IPS-15b (cell line): ENCODE results near the gene MPP3.

Experiments used
- H3K27me3 ChIP-seq: one replicate; pipeline ENCODE4 v1.6.1; 2013; ENCODE audit warnings: low read length; ENCODE audit not compliant: control insufficient read depth, insufficient read depth
- H3K36me3 ChIP-seq: one replicate; pipeline ENCODE4 v1.6.1; 2013; ENCODE audit warnings: low read length; ENCODE audit not compliant: control insufficient read depth, insufficient read depth
- H3K4me1 ChIP-seq: one replicate; pipeline ENCODE4 v1.6.1; 2013; ENCODE audit warnings: mild to moderate bottlenecking, low read length; ENCODE audit not compliant: control insufficient read depth, insufficient read depth
- H3K4me3 ChIP-seq: one replicate; pipeline ENCODE4 v1.5.1; 2013; ENCODE audit warnings: low read depth, low read length
- H3K9ac ChIP-seq: one replicate; pipeline ENCODE4 v1.6.1; 2013; ENCODE audit warnings: low read depth, mild to moderate bottlenecking, low read length
- H3K9me3 ChIP-seq: one replicate; pipeline ENCODE4 v1.6.1; 2013; ENCODE audit warnings: mild to moderate bottlenecking, low read length; ENCODE audit not compliant: control insufficient read depth, insufficient read depth

MPP3 gene

GRCh38 chr17:43766413-43767052 is 66.4 kb downstream of the MPP3 start:
- H3K36me3 ChIP-seq, result peaks cover 11% of the 10 kb centered on the region
- H3K9me3 ChIP-seq, result no peaks in the 10 kb centered on the region
- no peak overlapping the region for H3K4me3 ChIP-seq
- no peaks in the 10 kb centered on the region for H3K4me1 ChIP-seq
- no peak overlapping the region for H3K9ac ChIP-seq
- no peaks in the 10 kb centered on the region for H3K27me3 ChIP-seq

DNA sequence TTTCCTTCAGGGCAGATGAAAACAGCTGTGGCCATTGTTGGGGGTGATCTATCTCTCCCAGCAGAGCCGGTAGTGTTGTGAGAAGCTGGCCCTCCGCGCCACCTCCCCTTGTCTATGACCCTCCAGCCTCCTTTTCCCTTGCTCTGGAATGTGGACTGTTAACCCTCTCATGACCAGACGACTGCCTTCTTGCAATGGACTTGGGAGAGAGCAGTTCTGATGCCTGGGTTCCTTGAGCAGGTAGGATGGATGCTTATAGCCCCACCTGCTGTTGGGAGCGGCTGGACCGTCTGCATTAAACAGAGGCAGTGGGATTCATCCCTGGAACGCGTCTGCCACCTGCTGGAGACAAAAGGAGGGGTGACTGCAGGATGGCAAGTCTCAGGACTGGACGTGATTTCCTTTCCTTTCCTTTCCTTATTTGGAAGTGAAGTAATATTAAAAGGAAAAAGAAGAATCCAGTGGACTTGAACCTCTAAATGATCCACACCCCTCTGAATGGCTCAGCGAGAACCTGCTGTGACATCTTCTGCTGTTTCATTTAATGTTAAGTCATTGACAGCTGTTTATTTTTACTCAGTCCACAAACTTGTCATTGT is 72.6 kb downstream of the MPP3 start:
- peaks cover 14% of the 10 kb centered on the region for H3K27me3 ChIP-seq
- H3K36me3 ChIP-seq, result no peaks in the 10 kb centered on the region
- no peak overlapping the region for H3K9ac ChIP-seq
- H3K4me1 ChIP-seq, result peaks cover 5% of the 10 kb centered on the region
- H3K9me3 ChIP-seq, result no peaks in the 10 kb centered on the region
- H3K4me3 ChIP-seq, result no peak overlapping the region

DNA sequence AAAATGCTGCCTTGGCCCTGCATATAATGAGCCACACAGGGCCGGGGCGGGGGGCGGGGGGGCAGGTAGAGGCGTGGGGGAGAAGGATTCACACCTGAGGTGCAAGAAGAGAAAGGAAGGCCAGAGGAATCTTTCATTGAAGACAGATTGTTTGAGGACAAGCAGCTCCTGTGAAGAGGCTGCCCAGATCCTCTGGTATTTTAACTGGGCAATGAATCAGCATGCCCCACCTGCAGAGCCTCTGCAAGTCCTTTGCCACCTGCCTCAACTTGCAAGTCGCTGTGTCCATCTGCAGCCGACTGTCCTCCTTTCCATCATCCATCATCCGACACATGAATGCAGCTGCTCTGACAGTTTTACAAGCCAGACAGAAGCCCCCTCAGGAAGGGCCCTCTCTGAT is 73.1 kb downstream of the MPP3 start:
- Histone ChIP-seq H3K4me1 (peaks cover 5% of the 10 kb centered on the region), H3K27me3 (peaks cover 14% of the 10 kb centered on the region), H3K4me3 (no peak overlapping the region), H3K36me3 (no peaks in the 10 kb centered on the region), H3K9me3 (no peaks in the 10 kb centered on the region), H3K9ac (no peak overlapping the region)

- no peaks in the 10 kb centered on the region for H3K36me3 ChIP-seq
- H3K9ac ChIP-seq, result no peak within 1 kb of the TSS
- H3K27me3 ChIP-seq, result peaks cover 23% of the 10 kb centered on the region
Observed at GRCh38 chr17:43758497-43759174, 74.3 kb downstream of the MPP3 start, which contains the start of gene SOST. TSS of gene SOST (minus strand) at chr17:43758791. CDS start at chr17:43758741, 50 bp downstream.

DNA sequence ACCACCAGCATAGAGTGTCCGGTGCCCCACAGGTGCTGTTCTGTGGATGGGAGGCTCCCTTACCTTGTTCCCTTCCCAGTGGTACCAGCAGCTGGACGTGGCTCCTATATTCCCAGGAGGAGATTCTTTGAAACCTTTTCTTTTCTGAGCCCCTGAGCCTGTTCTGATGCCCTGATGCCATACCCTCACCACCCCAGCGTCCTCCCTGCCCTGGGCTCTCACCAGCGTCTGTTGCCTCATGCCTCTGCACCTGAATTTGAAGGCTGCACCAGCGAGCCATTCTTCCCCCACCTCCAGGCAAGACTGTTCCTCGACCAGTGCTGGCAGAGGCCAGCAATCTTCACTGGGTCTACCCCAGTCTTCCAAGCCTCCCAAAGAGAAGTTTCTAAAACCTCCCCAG is 74.9 kb downstream of the MPP3 start:
- no peak overlapping the region for H3K4me3 ChIP-seq
- H3K9me3 ChIP-seq, result no peaks in the 10 kb centered on the region
- no peaks in the 10 kb centered on the region for H3K36me3 ChIP-seq
- peaks cover 5% of the 10 kb centered on the region for H3K4me1 ChIP-seq
- peaks cover 23% of the 10 kb centered on the region for H3K27me3 ChIP-seq
- no peak overlapping the region for H3K9ac ChIP-seq

More at GRCh38 chr17:43758497-43759174, 74.3 kb downstream of the MPP3 start, which contains the start of gene SOST:
- H3K9me3 ChIP-seq, result no peaks in the 10 kb centered on the region
- H3K4me3 ChIP-seq, result no peak within 1 kb of the TSS
- peaks cover 5% of the 10 kb centered on the region for H3K4me1 ChIP-seq

GRCh38 chr17:43757171-43757660 is 75.7 kb downstream of the MPP3 start:
- Histone ChIP-seq H3K27me3 (peaks cover 23% of the 10 kb centered on the region), H3K4me3 (no peak overlapping the region)

DNA sequence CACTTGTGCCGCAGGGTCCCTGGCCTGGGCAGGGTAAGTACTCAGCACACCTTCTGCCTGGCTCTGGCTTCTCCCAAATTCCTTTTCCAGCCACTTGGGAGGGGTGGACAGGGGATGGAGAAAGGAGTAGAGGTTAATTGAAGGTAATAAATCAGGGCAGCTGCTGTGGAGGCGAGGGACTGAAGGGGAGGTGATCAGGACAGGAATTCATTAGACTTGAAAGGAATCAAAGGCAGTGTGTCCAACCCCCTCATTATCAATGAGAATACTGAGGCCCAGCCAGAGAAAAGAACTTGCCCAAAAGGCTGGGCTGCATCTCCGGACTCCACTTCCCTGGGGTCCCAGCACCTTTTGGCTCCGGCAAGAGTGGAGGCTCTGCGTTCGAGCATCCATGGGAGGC is 76.7 kb downstream of the MPP3 start:
- Histone ChIP-seq H3K27me3 (peaks cover 23% of the 10 kb centered on the region), H3K4me1 (peaks cover 5% of the 10 kb centered on the region), H3K36me3 (no peaks in the 10 kb centered on the region), H3K9ac (no peak overlapping the region), H3K4me3 (no peak overlapping the region), H3K9me3 (no peaks in the 10 kb centered on the region)

More at GRCh38 chr17:43757171-43757660, 75.7 kb downstream of the MPP3 start:
- no peak overlapping the region for H3K9ac ChIP-seq
- H3K36me3 ChIP-seq, result no peaks in the 10 kb centered on the region
- peaks cover 5% of the 10 kb centered on the region for H3K4me1 ChIP-seq
- H3K9me3 ChIP-seq, result no peaks in the 10 kb centered on the region

DNA sequence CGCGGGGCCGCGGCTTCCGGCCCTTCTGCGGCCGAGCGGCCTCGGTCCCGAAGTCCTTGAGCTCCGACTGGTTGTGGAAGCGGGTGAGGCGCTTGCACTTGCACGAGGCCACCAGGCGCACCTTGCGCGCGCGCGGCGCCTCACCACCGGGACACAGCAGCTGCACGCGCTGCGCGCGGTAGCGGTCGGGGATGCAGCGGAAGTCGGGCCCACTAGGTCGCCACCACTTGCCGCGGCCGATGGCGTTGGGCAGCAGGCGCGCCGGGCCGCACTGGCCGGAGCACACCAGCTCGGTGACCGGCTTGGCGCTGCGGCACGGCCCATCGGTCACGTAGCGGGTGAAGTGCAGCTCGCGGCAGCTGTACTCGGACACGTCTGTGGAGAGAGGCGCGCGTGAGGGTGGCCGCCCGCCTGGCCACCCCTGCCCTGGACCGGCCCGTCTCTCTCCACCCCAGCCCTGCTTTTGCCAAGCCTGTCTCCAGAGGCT is 77.5 kb downstream of the MPP3 start:
- Histone ChIP-seq H3K4me1 (peaks cover 5% of the 10 kb centered on the region), H3K9me3 (no peaks in the 10 kb centered on the region), H3K9ac (no peak overlapping the region), H3K36me3 (no peaks in the 10 kb centered on the region), H3K4me3 (peak overlapping the region; percentile 30), H3K27me3 (peaks cover 23% of the 10 kb centered on the region)

- Histone ChIP-seq H3K4me3 (peak overlapping the region; percentile 30), H3K9me3 (no peaks in the 10 kb centered on the region), H3K9ac (no peak overlapping the region), H3K4me1 (peaks cover 1% of the 10 kb centered on the region), H3K36me3 (no peaks in the 10 kb centered on the region), H3K27me3 (peaks cover 23% of the 10 kb centered on the region)
Observed at GRCh38 chr17:43754947-43755346, 78.0 kb downstream of the MPP3 start.

DNA sequence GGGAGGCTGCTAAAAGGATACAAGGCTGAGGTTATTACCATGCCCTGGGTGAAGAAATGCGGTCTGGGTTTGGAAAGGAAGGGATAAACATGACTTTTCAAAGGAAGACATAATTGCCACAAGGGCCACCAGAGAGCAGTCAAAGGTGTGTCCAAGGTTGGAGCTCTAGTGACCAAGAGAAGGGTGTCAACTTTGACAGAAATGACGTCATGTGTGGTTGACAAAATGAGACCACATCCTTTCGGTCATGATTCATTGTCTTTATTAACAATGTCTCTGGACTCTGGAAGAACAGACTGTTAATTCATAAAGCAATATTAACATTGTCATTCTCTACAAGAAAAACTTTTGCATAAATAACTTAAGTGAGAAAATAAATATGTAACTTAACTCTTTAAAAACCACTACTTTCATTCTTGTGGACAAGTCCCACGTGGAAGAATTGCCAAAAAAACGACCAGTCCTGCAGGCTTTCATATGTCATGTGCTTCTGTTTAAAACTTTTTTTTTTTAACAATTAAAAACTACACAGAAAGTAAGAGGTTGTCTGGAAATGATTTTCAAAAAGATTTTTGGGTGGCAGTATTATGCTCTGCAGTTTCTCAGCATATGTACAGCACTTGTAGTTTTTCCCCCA is 79.3 kb downstream of the MPP3 start:
- Histone ChIP-seq H3K4me1 (no peaks in the 10 kb centered on the region), H3K27me3 (peaks cover 23% of the 10 kb centered on the region), H3K9me3 (no peaks in the 10 kb centered on the region), H3K36me3 (no peaks in the 10 kb centered on the region), H3K4me3 (no peak overlapping the region), H3K9ac (no peak overlapping the region)
